ENCODE results near the gene INTS11.

INTS11 gene

GRCh38 chr1:1295154-1295923, 29.1 kb downstream of the INTS11 start:
- no peak for DNase-seq (ENCODE audit: low spot score)
- TF ChIP-seq CTCF (IDR thresholded peaks at IDR 0.05): no peak
- H3K27ac ChIP-seq: no peak overlapping the region
- H3K4me3 ChIP-seq: no peak overlapping the region

- H3K4me3 ChIP-seq: no peak overlapping the region
- no peak for DNase-seq (ENCODE audit: low spot score)
- H3K27ac ChIP-seq: no peak overlapping the region
- no peak for TF ChIP-seq CTCF (IDR thresholded peaks at IDR 0.05)
Observed at GRCh38 chr1:1294250-1294890, 30.1 kb downstream of the INTS11 start.

GRCh38 chr1:1293263-1294249, 30.9 kb downstream of the INTS11 start:
- Histone ChIP-seq H3K4me3 (no peak overlapping the region), H3K27ac (no peak overlapping the region)
- no peak for TF ChIP-seq CTCF (IDR thresholded peaks at IDR 0.05)
- no peak for DNase-seq (ENCODE audit: low spot score)

- Histone ChIP-seq H3K27ac (no peak overlapping the region), H3K4me3 (no peak overlapping the region)
- no peak for DNase-seq (ENCODE audit: low spot score)
- TF ChIP-seq CTCF (IDR thresholded peaks at IDR 0.05): no peak
Observed at GRCh38 chr1:1292851-1293250, 31.6 kb downstream of the INTS11 start.

GRCh38 chr1:1292442-1292779, 32.0 kb downstream of the INTS11 start:
- H3K4me3 ChIP-seq: no peak overlapping the region
- DNase-seq (ENCODE audit: low spot score): no peak
- TF ChIP-seq CTCF (IDR thresholded peaks at IDR 0.05): no peak
- no peak overlapping the region for H3K27ac ChIP-seq

GRCh38 chr1:1291548-1292441, 32.7 kb downstream of the INTS11 start:
- no peak for DNase-seq (ENCODE audit: low spot score)
- no peak overlapping the region for H3K27ac ChIP-seq
- H3K4me3 ChIP-seq: no peak overlapping the region
- peak; percentile 18 for TF ChIP-seq CTCF (IDR thresholded peaks at IDR 0.05)
